HG03460 (cell line): ENCODE measurements around the gene C2orf72.
"Not testable (repeated sequence)": the region's sequence is repeated elsewhere in the genome, so short reads cannot be mapped to it uniquely, and the experiment has no call there.

Experiments used
- ATAC-seq: cut with Tn5 transposase; IDR thresholded peaks from one replicate; pipeline ENCODE4 v1.9.1; 2021; ENCODE audit not compliant: unreplicated experiment

The C2orf72 gene

GRCh38 chr2:231037202-231037730 is at the start of gene C2orf72:
Gene C2orf72 (plus strand): TSS chr2:231037523. CDS start chr2:231037566, 43 bp downstream.
- ATAC-seq, result no peak

GRCh38 chr2:230989731-230990130 is 47.6 kb upstream of the C2orf72 start:
- ATAC-seq, result no peak

GRCh38 chr2:230990131-230990898 is 47.0 kb upstream of the C2orf72 start:
- ATAC-seq, result no peak

- ATAC-seq, result no peak
Measured at GRCh38 chr2:230990899-230991150, 46.5 kb upstream of the C2orf72 start.

- no peak for ATAC-seq
Measured at GRCh38 chr2:230991598-230991997, 45.7 kb upstream of the C2orf72 start.

- no peak for ATAC-seq
Measured at GRCh38 chr2:230995821-230996220, 41.5 kb upstream of the C2orf72 start, which contains the start of gene SPATA3. Gene SPATA3 (plus strand): TSS chr2:230996121. CDS start chr2:230996234, 113 bp downstream.

- no peak for ATAC-seq
Measured at GRCh38 chr2:230996661-230997060, 40.7 kb upstream of the C2orf72 start.

- ATAC-seq, result no peak
Measured at GRCh38 chr2:230998882-230999281, 38.4 kb upstream of the C2orf72 start.

- no peak for ATAC-seq
Measured at GRCh38 chr2:230999477-230999876, 37.8 kb upstream of the C2orf72 start.

- no peak for ATAC-seq
Measured at GRCh38 chr2:231000211-231000904, 37.0 kb upstream of the C2orf72 start.

GRCh38 chr2:231001036-231001435 is 36.3 kb upstream of the C2orf72 start:
- no peak for ATAC-seq

GRCh38 chr2:231001921-231002320 is 35.4 kb upstream of the C2orf72 start:
- no peak for ATAC-seq

- no peak for ATAC-seq
Measured at GRCh38 chr2:231002641-231003040, 34.7 kb upstream of the C2orf72 start.

- ATAC-seq, result no peak
Measured at GRCh38 chr2:231003186-231003585, 34.1 kb upstream of the C2orf72 start.

- not testable (repeated sequence) for ATAC-seq
Measured at GRCh38 chr2:231004930-231005329, 32.4 kb upstream of the C2orf72 start.

GRCh38 chr2:231007286-231008098 is 29.8 kb upstream of the C2orf72 start:
- ATAC-seq, result no peak

- ATAC-seq, result no peak
Measured at GRCh38 chr2:231008131-231008530, 29.2 kb upstream of the C2orf72 start.

GRCh38 chr2:231009236-231009919 is 27.9 kb upstream of the C2orf72 start:
- ATAC-seq, result no peak

- no peak for ATAC-seq
Measured at GRCh38 chr2:231010201-231010730, 27.1 kb upstream of the C2orf72 start.

GRCh38 chr2:231011526-231011925 is 25.8 kb upstream of the C2orf72 start:
- ATAC-seq, result no peak

- no peak for ATAC-seq
Measured at GRCh38 chr2:231012463-231012862, 24.9 kb upstream of the C2orf72 start.
